ENCODE results near the gene APOL6.
"Not testable (repeated sequence)": the region's sequence is repeated elsewhere in the genome, so short reads cannot be mapped to it uniquely, and the experiment has no call there.

The APOL6 gene

DNA sequence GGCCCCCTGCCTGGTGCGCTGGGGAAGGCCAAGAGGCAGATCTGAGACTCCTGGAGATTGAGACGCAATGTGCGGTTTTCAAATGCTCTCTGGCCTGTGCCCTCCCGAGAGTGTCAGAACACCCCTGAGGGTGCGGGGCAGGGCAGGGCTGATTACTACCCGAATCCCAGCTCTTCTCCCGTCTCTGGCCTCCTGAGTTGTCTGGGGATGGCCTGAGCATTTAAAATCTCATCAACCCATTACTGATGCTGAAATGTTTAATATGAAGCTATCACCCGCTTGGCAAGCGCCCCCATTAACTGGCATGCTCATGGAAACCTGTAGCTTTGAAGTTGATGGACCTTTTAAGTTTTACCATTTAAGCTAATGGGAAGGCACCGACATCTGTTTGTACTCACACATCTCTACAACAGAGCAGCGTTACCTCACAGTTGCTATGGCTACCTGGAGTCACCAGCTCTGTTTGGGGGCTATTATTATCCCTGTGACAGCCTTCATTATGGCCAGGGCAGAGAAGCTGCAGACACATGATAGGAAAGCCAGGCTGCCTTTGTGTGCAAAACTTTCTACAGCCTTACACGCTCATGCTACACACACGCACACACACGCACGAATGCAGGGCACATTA is 27.5 kb upstream of the APOL6 start:
- no peak for DNase-seq (ENCODE audit: low read depth in 1 of 2, low spot score in 1 of 2)
- in situ Hi-C loops (cut with HindIII; ENCODE audit: low pct_unique_long_range_greater_than_20kb, low sequenced_read_pairs): no loop called here
- TF ChIP-seq JUND (IDR thresholded peaks at IDR 0.05; ENCODE audit: low read depth): no peak

GRCh38 chr22:35621451-35621850 is 26.8 kb upstream of the APOL6 start:
- in situ Hi-C loops (cut with HindIII; ENCODE audit: low pct_unique_long_range_greater_than_20kb, low sequenced_read_pairs): no loop called here
- no peak for TF ChIP-seq JUND (IDR thresholded peaks at IDR 0.05; ENCODE audit: low read depth)
- DNase-seq (ENCODE audit: low read depth in 1 of 2, low spot score in 1 of 2): no peak

GRCh38 chr22:35622191-35622913 is 25.9 kb upstream of the APOL6 start:
- no peak for TF ChIP-seq JUND (IDR thresholded peaks at IDR 0.05; ENCODE audit: low read depth)
- in situ Hi-C loops (cut with HindIII; ENCODE audit: low pct_unique_long_range_greater_than_20kb, low sequenced_read_pairs): no loop called here
- DNase-seq (ENCODE audit: low read depth in 1 of 2, low spot score in 1 of 2): peak; percentile 42 to 99

- DNase-seq (ENCODE audit: low read depth in 1 of 2, low spot score in 1 of 2); in situ Hi-C loops (cut with HindIII; ENCODE audit: low pct_unique_long_range_greater_than_20kb, low sequenced_read_pairs): not testable (repeated sequence)
Measured at GRCh38 chr22:35623885-35624284, 24.4 kb upstream of the APOL6 start.

DNA sequence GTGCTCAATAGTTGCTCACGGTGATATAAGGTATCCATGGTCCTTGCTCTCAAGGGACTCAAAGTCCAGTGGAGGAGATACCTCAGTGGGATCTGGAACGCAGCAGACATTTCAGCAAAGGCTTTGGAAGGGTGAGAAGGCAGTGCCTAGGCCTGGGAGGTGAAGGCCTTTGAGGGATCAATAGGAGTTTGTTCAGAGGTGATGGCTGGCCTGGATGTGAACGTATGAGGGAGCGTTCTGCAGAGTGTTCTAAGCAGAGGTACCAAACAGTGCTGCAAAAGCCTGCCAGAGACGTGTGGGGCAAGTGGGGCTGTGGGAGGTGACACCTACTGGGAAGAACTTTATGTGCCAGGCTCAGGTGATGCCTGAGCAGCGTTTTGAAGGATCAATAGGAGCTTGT is 23.7 kb upstream of the APOL6 start:
- TF ChIP-seq JUND (IDR thresholded peaks at IDR 0.05; ENCODE audit: low read depth): no peak
- DNase-seq (ENCODE audit: low read depth in 1 of 2, low spot score in 1 of 2): no peak
- in situ Hi-C loops (cut with HindIII; ENCODE audit: low pct_unique_long_range_greater_than_20kb, low sequenced_read_pairs): no loop called here

DNA sequence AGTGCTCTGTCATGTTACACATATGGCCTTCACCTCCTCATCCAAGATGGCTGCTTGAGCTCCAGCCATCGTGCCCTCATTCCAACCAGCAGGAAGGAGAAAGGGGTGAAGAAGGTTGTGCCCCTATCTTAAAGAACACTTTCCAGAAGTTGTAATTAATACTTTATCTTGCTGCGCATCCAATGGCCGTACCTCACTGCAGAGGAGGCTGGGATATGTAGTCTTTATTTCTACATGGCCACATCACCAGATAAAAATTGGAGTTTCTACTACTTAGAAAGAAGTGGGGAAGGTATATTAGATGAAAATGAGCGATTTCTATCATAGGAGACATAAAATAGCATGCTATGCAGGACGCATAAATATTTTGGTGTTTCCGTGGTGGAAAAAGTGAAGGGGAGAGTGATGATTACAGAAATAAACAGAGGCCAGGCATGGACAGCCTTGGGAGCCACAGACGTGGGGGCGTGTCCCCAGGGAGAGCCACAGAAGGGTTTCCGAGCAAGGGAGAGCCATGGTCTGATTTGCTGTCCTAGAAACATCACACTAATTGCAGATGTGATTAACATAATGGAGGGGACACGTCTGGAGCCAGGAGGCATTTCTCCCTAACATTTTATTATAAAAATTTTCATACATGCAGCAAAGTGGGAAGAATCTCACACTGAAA is 22.3 kb upstream of the APOL6 start:
- no peak for DNase-seq (ENCODE audit: low read depth in 1 of 2, low spot score in 1 of 2)
- TF ChIP-seq JUND (IDR thresholded peaks at IDR 0.05; ENCODE audit: low read depth): no peak
- in situ Hi-C loops (cut with HindIII; ENCODE audit: low pct_unique_long_range_greater_than_20kb, low sequenced_read_pairs): no loop called here

GRCh38 chr22:35627267-35628041 is 20.8 kb upstream of the APOL6 start:
- peak; percentile 31 to 94 for DNase-seq (ENCODE audit: low read depth in 1 of 2, low spot score in 1 of 2)
- in situ Hi-C loops (cut with HindIII; ENCODE audit: low pct_unique_long_range_greater_than_20kb, low sequenced_read_pairs): no loop called here
- no peak for TF ChIP-seq JUND (IDR thresholded peaks at IDR 0.05; ENCODE audit: low read depth)

DNA sequence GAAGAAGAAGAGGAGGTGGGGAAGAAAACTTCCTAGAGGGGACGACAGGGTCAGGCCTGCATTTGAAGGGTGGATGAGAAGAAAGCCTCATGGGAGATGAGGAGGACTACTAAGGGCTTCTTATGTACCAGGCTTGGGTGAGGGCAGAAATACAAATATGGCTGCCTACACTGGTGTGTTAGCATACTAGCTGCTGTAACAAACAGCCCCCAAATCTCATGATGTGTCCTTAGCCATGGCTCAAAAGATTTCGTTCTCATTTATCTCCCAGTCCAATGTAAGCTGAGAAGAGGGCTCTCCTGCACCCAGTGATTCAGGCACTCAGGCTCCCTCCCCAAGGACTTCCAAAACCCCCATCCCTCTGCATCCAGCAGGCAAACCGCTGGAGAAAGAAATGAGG is 19.5 kb upstream of the APOL6 start:
- no peak for TF ChIP-seq JUND (IDR thresholded peaks at IDR 0.05; ENCODE audit: low read depth)
- in situ Hi-C loops (cut with HindIII; ENCODE audit: low pct_unique_long_range_greater_than_20kb, low sequenced_read_pairs): no loop called here
- no peak for DNase-seq (ENCODE audit: low read depth in 1 of 2, low spot score in 1 of 2)

DNA sequence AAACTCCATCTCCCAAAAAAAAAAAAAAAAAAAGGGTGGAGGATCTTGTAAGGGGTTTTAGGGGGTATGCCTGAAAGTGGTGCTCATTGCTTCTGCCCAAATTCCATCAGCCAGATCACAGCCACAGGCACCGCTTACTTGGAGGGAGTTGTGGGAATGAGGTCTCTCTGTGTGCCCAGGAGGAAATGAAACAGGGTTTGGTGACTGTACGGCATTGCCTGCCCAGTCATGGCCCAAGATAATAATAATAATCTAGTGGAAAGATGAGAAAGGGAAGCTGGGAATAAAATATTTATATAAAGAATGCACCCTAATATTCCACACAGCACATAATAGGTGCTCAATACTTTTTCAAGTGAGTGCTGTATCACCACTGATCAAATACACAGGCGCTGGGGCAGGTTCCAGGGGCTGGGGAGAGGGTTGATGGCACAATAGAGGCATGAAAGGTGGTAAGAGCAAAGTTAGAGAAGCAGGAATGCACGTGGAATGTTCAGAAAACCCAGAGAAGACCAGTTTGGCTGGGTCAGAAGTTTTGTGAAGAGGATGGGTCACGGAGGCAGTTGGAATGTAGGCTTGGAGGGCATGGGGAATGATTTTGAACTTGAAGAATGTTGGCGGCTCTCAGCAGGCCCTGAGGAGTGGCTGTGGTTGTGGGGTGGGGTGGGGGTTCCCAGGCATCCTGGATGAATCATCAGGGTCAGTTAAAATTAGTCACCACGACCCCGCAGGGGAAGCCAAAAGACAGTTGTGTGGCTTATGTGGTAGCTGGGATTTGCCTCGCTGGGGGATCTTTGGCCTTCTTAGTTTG is 18.6 kb upstream of the APOL6 start:
- DNase-seq (ENCODE audit: low read depth in 1 of 2, low spot score in 1 of 2): peak in 1 of 2 experiments; percentile 96
- peak; percentile 38; the same call in 1 of the 2 replicates for TF ChIP-seq JUND (IDR thresholded peaks at IDR 0.05; ENCODE audit: low read depth)
- in situ Hi-C loops (cut with HindIII; ENCODE audit: low pct_unique_long_range_greater_than_20kb, low sequenced_read_pairs): no loop called here

GRCh38 chr22:35630387-35630793 is 17.9 kb upstream of the APOL6 start:
- DNase-seq (ENCODE audit: low read depth in 1 of 2, low spot score in 1 of 2): peak in 1 of 2 experiments; percentile 83
- in situ Hi-C loops (cut with HindIII; ENCODE audit: low pct_unique_long_range_greater_than_20kb, low sequenced_read_pairs): no loop called here
- no peak for TF ChIP-seq JUND (IDR thresholded peaks at IDR 0.05; ENCODE audit: low read depth)

- TF ChIP-seq JUND (IDR thresholded peaks at IDR 0.05; ENCODE audit: low read depth): no peak
Measured at GRCh38 chr22:35630891-35631290, 17.4 kb upstream of the APOL6 start.

DNA sequence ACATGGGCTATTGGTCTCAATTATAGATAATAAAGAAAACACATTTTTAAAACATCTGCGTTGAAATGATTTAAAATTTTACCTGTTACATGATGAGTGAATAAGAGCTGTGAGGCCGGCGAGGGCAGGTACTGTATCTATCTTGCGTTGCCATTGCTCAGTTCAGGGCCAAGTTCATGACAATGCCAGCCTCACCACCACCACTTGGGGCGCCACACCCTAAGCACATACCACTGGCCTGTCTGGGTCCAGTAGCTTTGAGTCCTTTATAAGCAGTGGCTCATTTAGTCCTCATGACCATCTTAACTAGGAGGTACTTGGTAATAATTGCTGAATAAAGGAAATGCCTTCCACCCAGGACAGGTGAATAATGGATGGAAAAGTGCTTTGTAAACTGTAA is 16.6 kb upstream of the APOL6 start:
- TF ChIP-seq JUND (IDR thresholded peaks at IDR 0.05; ENCODE audit: low read depth): no peak
- peak in 1 of 2 experiments; percentile 72 for DNase-seq (ENCODE audit: low read depth in 1 of 2, low spot score in 1 of 2)
- in situ Hi-C loops (cut with HindIII; ENCODE audit: low pct_unique_long_range_greater_than_20kb, low sequenced_read_pairs): no loop called here

More at GRCh38 chr22:35630891-35631290, 17.4 kb upstream of the APOL6 start:
- DNase-seq (ENCODE audit: low read depth in 1 of 2, low spot score in 1 of 2): no peak
- in situ Hi-C loops (cut with HindIII; ENCODE audit: low pct_unique_long_range_greater_than_20kb, low sequenced_read_pairs): no loop called here

Data from T47D (cell line).